Measurements from ENCODE around the gene MICU1.
"Not testable (repeated sequence)": the region's sequence is repeated elsewhere in the genome, so short reads cannot be mapped to it uniquely, and the experiment has no call there.

MICU1 gene

GRCh38 chr10:72499701-72500100 lies 126.2 kb downstream of the MICU1 start:
- DNase-seq: no peak

- peak; percentile 76 for DNase-seq
These were observed 134.9 kb downstream of the MICU1 start for GRCh38 chr10:72490951-72491350.

- DNase-seq: no peak
These were observed 138.4 kb downstream of the MICU1 start for GRCh38 chr10:72487521-72487920.

GRCh38 chr10:72487116-72487515 lies 138.8 kb downstream of the MICU1 start:
- no peak for DNase-seq

- DNase-seq: no peak
These were observed 140.2 kb downstream of the MICU1 start for GRCh38 chr10:72485701-72486100.

GRCh38 chr10:72484521-72484920 lies 141.4 kb downstream of the MICU1 start:
- DNase-seq: no peak

GRCh38 chr10:72483471-72483870 lies 142.4 kb downstream of the MICU1 start:
- peak; percentile 87 for DNase-seq

- no peak for DNase-seq
These were observed 145.0 kb downstream of the MICU1 start for GRCh38 chr10:72480861-72481260.

- no peak for DNase-seq
These were observed 148.4 kb downstream of the MICU1 start for GRCh38 chr10:72477463-72477862.

- peak; percentile 20 for DNase-seq
These were observed 153.6 kb downstream of the MICU1 start for GRCh38 chr10:72472306-72472705.

GRCh38 chr10:72470666-72471065 lies 155.2 kb downstream of the MICU1 start:
- peak; percentile 81 for DNase-seq

- not testable (repeated sequence) for DNase-seq
These were observed 158.8 kb downstream of the MICU1 start for GRCh38 chr10:72467064-72467463.

GRCh38 chr10:72466018-72466417 lies 159.9 kb downstream of the MICU1 start:
- DNase-seq: no peak

GRCh38 chr10:72464438-72464837 lies 161.4 kb downstream of the MICU1 start:
- DNase-seq: no peak

- DNase-seq: no peak
These were observed 163.6 kb downstream of the MICU1 start for GRCh38 chr10:72462261-72462660.

- no peak for DNase-seq
These were observed 164.8 kb downstream of the MICU1 start for GRCh38 chr10:72461085-72461484.

GRCh38 chr10:72460284-72460876 lies 165.5 kb downstream of the MICU1 start:
- DNase-seq: no peak

GRCh38 chr10:72459301-72459700 lies 166.6 kb downstream of the MICU1 start:
- DNase-seq: no peak

GRCh38 chr10:72455889-72456595 lies 169.8 kb downstream of the MICU1 start:
- peak; percentile 52 for DNase-seq

- DNase-seq: no peak
These were observed 175.9 kb downstream of the MICU1 start for GRCh38 chr10:72449941-72450441.

- no peak for DNase-seq
These were observed 180.0 kb downstream of the MICU1 start for GRCh38 chr10:72445851-72446250.

GRCh38 chr10:72442969-72443368 lies 182.9 kb downstream of the MICU1 start:
- DNase-seq: not testable (repeated sequence)

GRCh38 chr10:72435570-72435969 lies 190.3 kb downstream of the MICU1 start:
- DNase-seq: no peak

GRCh38 chr10:72430936-72431335 lies 194.9 kb downstream of the MICU1 start:
- not testable (repeated sequence) for DNase-seq

GRCh38 chr10:72429931-72430330 lies 195.9 kb downstream of the MICU1 start:
- no peak for DNase-seq

Data from MV-4-11 (cell line).